H1 (cell line): ENCODE measurements around the gene SLC35F3. TPM values are rescaled to one million over a fixed set of nuclear protein-coding genes. Genes with fewer than 3 reads are reported as not detected.

Experiments used
- CTCF ChIA-PET: fragments of 300-600 bp; sonication (Branson Sonifier 250); formaldehyde crosslinking; loops from one replicate; lab custom pipeline; 2021; ENCODE audit not compliant: partially characterized antibody; lab: Charles Lee
- POLR2A ChIA-PET: fragments of 300-600 bp; sonication (Branson Sonifier 250); formaldehyde crosslinking; loops from one replicate; lab custom pipeline; 2021; ENCODE audit warnings: inconsistent platforms; ENCODE audit not compliant: partially characterized antibody; lab: Charles Lee
- DNase-seq, 2 experiments: peaks; one replicate each; pipeline versions ENCODE4 v3.0.0 to v3.0.0-alpha.2; 2010 to 2022; ENCODE audit warnings: low spot score in 2 of 2, low read depth in 1 of 2, mixed read lengths in 1 of 2
- FAIRE-seq: peaks from 2 replicates; lab custom pipeline; 2011; peaks lifted over from hg19 to GRCh38; lab: Jason Lieb, UNC
- H2AFZ ChIP-seq: 2 replicates; pipeline ENCODE4 v1.8.1; 2012; ENCODE audit warnings: low read length, inconsistent platforms
- H2AK5ac ChIP-seq: 2 replicates; pipeline ENCODE4 v1.6.1; 2013; ENCODE audit warnings: low read depth, low read length
- H2BK120ac ChIP-seq: replicated peaks from 2 replicates; pipeline ENCODE3; 2013; ENCODE audit warnings: low read depth, low read length, inconsistent platforms
- H2BK12ac ChIP-seq: 2 replicates; pipeline ENCODE4 v1.6.1; 2013; ENCODE audit warnings: low read depth, low read length
- H2BK15ac ChIP-seq: 2 replicates; pipeline ENCODE4 v1.6.1; 2013; ENCODE audit warnings: low read length
- H2BK20ac ChIP-seq: 2 replicates; pipeline ENCODE4 v1.6.1; 2013; ENCODE audit warnings: low read length
- H2BK5ac ChIP-seq: 2 replicates; pipeline ENCODE4 v1.6.1; 2013; ENCODE audit warnings: low read depth, low read length
- H3K14ac ChIP-seq: 2 replicates; pipeline ENCODE4 v1.6.1; 2013; ENCODE audit warnings: inconsistent platforms; ENCODE audit not compliant: insufficient read length
- H3K18ac ChIP-seq: 2 replicates; pipeline ENCODE4 v1.6.1; 2013; ENCODE audit warnings: low read length; ENCODE audit errors: extremely low read depth
- H3K23ac ChIP-seq: 2 replicates; pipeline ENCODE4 v1.6.1; 2013; ENCODE audit warnings: inconsistent platforms; ENCODE audit not compliant: insufficient read length
- H3K23me2 ChIP-seq: 2 replicates; pipeline ENCODE4 v1.6.1; 2013; ENCODE audit warnings: low read depth, low read length
- H3K27ac ChIP-seq: 2 replicates; pipeline ENCODE4 v1.6.1; 2011; ENCODE audit warnings: low read depth, low read length, inconsistent platforms
- H3K27me3 ChIP-seq, 4 experiments: replicated peaks in 1 of 4; 1 replicate in 1 of 4; 2 replicates in 3 of 4; pipeline versions ENCODE4 v1.6.1 to v1.8.1; 2011 to 2013; ENCODE audit warnings: low read length in 3 of 4, mild to moderate bottlenecking in 3 of 4, inconsistent platforms in 2 of 4, mixed read lengths in 2 of 4, moderate library complexity in 1 of 4; ENCODE audit not compliant: control insufficient read depth in 3 of 4, insufficient read depth in 3 of 4; ENCODE audit errors: extremely low read depth in 1 of 4
- H3K36me3 ChIP-seq, 4 experiments: 2 replicates each; pipeline versions ENCODE4 v1.6.1 to v1.8.1; 2011 to 2013; ENCODE audit warnings: mild to moderate bottlenecking in 4 of 4, low read length in 3 of 4, moderate library complexity in 2 of 4, control low read depth in 1 of 4, inconsistent platforms in 1 of 4; ENCODE audit not compliant: insufficient read depth in 4 of 4, control insufficient read depth in 2 of 4
- H3K4ac ChIP-seq: replicated peaks from 2 replicates; pipeline ENCODE3; 2013; ENCODE audit warnings: low read length, low read depth, mixed read lengths, inconsistent platforms; ENCODE audit not compliant: insufficient read length
- H3K4me1 ChIP-seq, 4 experiments: replicated peaks in 1 of 4; 1 replicate in 1 of 4; 2 replicates in 3 of 4; pipeline versions ENCODE4 v1.6.1 to v1.8.1; 2011 to 2013; ENCODE audit warnings: low read length in 3 of 4, inconsistent platforms in 2 of 4, mixed read lengths in 1 of 4; ENCODE audit not compliant: insufficient read depth in 4 of 4, control insufficient read depth in 3 of 4
- H3K4me2 ChIP-seq, 2 experiments: 2 replicates each; pipeline versions ENCODE4 v1.6.1 to v1.8.1; 2011 to 2013; ENCODE audit warnings: low read depth in 2 of 2, low read length in 2 of 2, control low read depth in 1 of 2, inconsistent platforms in 1 of 2, mild to moderate bottlenecking in 1 of 2; ENCODE audit not compliant: insufficient read depth in 1 of 2
- H3K4me3 ChIP-seq, 4 experiments: fragments of 200-600, 300-600 bp in 1 of 4; sonication (generic), shearing (Covaris generic), sonication (Bioruptor Twin) in 1 of 4; 2 replicates each; pipeline versions ENCODE4 v1.5.1 to v1.8.1; 2011 to 2016; ENCODE audit warnings: low read length in 4 of 4, low read depth in 3 of 4, control low read depth in 2 of 4, inconsistent platforms in 2 of 4, mild to moderate bottlenecking in 2 of 4, mixed read lengths in 1 of 4, moderate library complexity in 1 of 4; ENCODE audit not compliant: insufficient read depth in 2 of 4; ENCODE audit errors: extremely low read depth in 1 of 4
- H3K56ac ChIP-seq: replicated peaks from 2 replicates; pipeline ENCODE3; 2013; ENCODE audit warnings: low read depth, mild to moderate bottlenecking, mixed read lengths, low read length, inconsistent platforms; ENCODE audit not compliant: insufficient read length
- H3K79me1 ChIP-seq: 2 replicates; pipeline ENCODE4 v1.6.1; 2013; ENCODE audit warnings: low read depth, low read length, control low read depth
- H3K79me2 ChIP-seq, 2 experiments: 2 replicates each; pipeline versions ENCODE4 v1.6.1 to v1.8.1; 2012 to 2013; ENCODE audit warnings: low read length in 2 of 2, mild to moderate bottlenecking in 2 of 2, inconsistent platforms in 1 of 2; ENCODE audit not compliant: insufficient read depth in 2 of 2, control insufficient read depth in 1 of 2
- H3K9ac ChIP-seq, 4 experiments: replicated peaks in 1 of 4; 1 replicate in 1 of 4; 2 replicates in 3 of 4; pipeline versions ENCODE4 v1.6.1 to v1.8.1; 2011 to 2013; ENCODE audit warnings: low read depth in 3 of 4, low read length in 3 of 4, control low read depth in 2 of 4, mild to moderate bottlenecking in 2 of 4, moderate library complexity in 2 of 4, inconsistent platforms in 1 of 4; ENCODE audit errors: extremely low read depth in 1 of 4
- H3K9me3 ChIP-seq, 2 experiments: 2 replicates each; pipeline versions ENCODE4 v1.6.1 to v1.8.1; 2012 to 2013; ENCODE audit warnings: mild to moderate bottlenecking in 2 of 2, moderate library complexity in 2 of 2, control low read depth in 1 of 2, inconsistent platforms in 1 of 2, low read depth in 1 of 2, low read length in 1 of 2, mixed read lengths in 1 of 2; ENCODE audit not compliant: insufficient read depth in 2 of 2
- H4K20me1 ChIP-seq, 2 experiments: replicated peaks in 1 of 2; 2 replicates each; pipeline versions ENCODE3 to v1.8.1; 2011 to 2013; ENCODE audit warnings: inconsistent platforms in 2 of 2, low read length in 2 of 2, mild to moderate bottlenecking in 1 of 2; ENCODE audit not compliant: insufficient read depth in 2 of 2, control insufficient read depth in 1 of 2
- H4K5ac ChIP-seq: 2 replicates; pipeline ENCODE4 v1.6.1; 2013; ENCODE audit warnings: low read length, low read depth, mixed read lengths, inconsistent platforms; ENCODE audit not compliant: insufficient read length
- H4K8ac ChIP-seq: 2 replicates; pipeline ENCODE4 v1.8.0; 2013; ENCODE audit warnings: mild to moderate bottlenecking, moderate library complexity, low read length, inconsistent platforms; ENCODE audit not compliant: insufficient read depth; ENCODE audit errors: extremely low read depth
- H4K91ac ChIP-seq: replicated peaks from 2 replicates; pipeline ENCODE3; 2013; ENCODE audit warnings: low read length, mixed read lengths, inconsistent platforms; ENCODE audit not compliant: insufficient read length
- BCL11A ChIP-seq, 2 experiments: IDR thresholded peaks; one replicate each; pipeline ENCODE4 v1.6.1; 2011; ENCODE audit warnings: low read depth in 2 of 2, low read length in 2 of 2, mild to moderate bottlenecking in 2 of 2
- CEBPB ChIP-seq: IDR thresholded peaks from 2 replicates; pipeline ENCODE4 v1.6.1; 2012; ENCODE audit warnings: low read depth, low read length
- FOSL1 ChIP-seq: IDR thresholded peaks from 2 replicates; pipeline ENCODE4 v1.6.1; 2011; ENCODE audit warnings: mild to moderate bottlenecking, low read depth, low read length, moderate library complexity; ENCODE audit not compliant: insufficient read depth
- GTF2F1 ChIP-seq: IDR thresholded peaks from 2 replicates; pipeline ENCODE4 v1.6.1; 2012; ENCODE audit warnings: low read depth, low read length, improper control_type of control experiment, borderline replicate concordance
- JUND ChIP-seq: IDR thresholded peaks from 2 replicates; pipeline ENCODE4 v1.6.1; 2011; ENCODE audit warnings: mild to moderate bottlenecking, improper control_type of control experiment, low read length
- NRF1 ChIP-seq: IDR thresholded peaks from 2 replicates; pipeline ENCODE4 v1.6.1; 2011; ENCODE audit warnings: mild to moderate bottlenecking, low read depth, low read length, improper control_type of control experiment
- RAD21 ChIP-seq, 2 experiments: IDR thresholded peaks in 1 of 2; conservative IDR thresholded peaks in 1 of 2; 2 replicates each; pipeline ENCODE4 v1.6.1; 2011; ENCODE audit warnings: low read depth in 2 of 2, low read length in 2 of 2, improper control_type of control experiment in 1 of 2, inconsistent platforms in 1 of 2, mild to moderate bottlenecking in 1 of 2, moderate library complexity in 1 of 2
- RNF2 ChIP-seq: fragments of 200-900, 300-1000 bp; sonication (generic); IDR thresholded peaks from 2 replicates; pipeline ENCODE4 v1.7.1; 2016; ENCODE audit warnings: borderline replicate concordance, low read depth, mild to moderate bottlenecking, antibody characterized with exemption, low read length; ENCODE audit not compliant: poor library complexity, severe bottlenecking; ENCODE audit errors: missing control alignments
- SAP30 ChIP-seq: fragments of 300-600 bp; sonication (generic); IDR thresholded peaks from 2 replicates; pipeline ENCODE4 v1.7.1; 2012; ENCODE audit warnings: low read length, moderate library complexity, mild to moderate bottlenecking, inconsistent platforms; ENCODE audit not compliant: insufficient read depth, insufficient replicate concordance
- SRF ChIP-seq: IDR thresholded peaks from 2 replicates; pipeline ENCODE4 v1.6.1; 2011; ENCODE audit warnings: mild to moderate bottlenecking, low read depth, low read length, moderate library complexity
- TAF7 ChIP-seq: optimal IDR thresholded peaks from 2 replicates; pipeline ENCODE3; 2011; ENCODE audit warnings: low read depth, mild to moderate bottlenecking, inconsistent platforms, low read length, moderate library complexity, borderline replicate concordance
- YY1 ChIP-seq: IDR thresholded peaks from 2 replicates; pipeline ENCODE4 v1.6.1; 2011; ENCODE audit warnings: low read depth, mild to moderate bottlenecking, low read length
- WGBS, 2 experiments: shearing (Covaris generic) in 1 of 2; methylation state at CpG; one replicate each; pipeline versions ENCODE4 v1.1.6 to v1.1.7; 2013 to 2015; ENCODE audit warnings: low lambda C conversion rate in 2 of 2, mixed read lengths in 2 of 2, inconsistent platforms in 1 of 2, low coverage in 1 of 2, missing lambda C conversion rate in 1 of 2; ENCODE audit not compliant: insufficient replicate concordance in 2 of 2, insufficient coverage in 1 of 2, insufficient read length in 1 of 2; ENCODE audit errors: extremely low coverage in 1 of 2, missing lambda C conversion rate in 1 of 2; 5-methylcytosine and 5-hydroxymethylcytosine counted together
- polyA plus RNA-seq, 7 experiments: library from polyadenylated mRNA; depleted of rRNA in 3 of 7; stranded (reverse) in 5 of 7; unstranded in 2 of 7; fragments of >200 nt in 5 of 7; fragments of 200-250 nt in 2 of 7; gene quantifications; 1 replicate in 5 of 7; 2 replicates in 1 of 7; 4 replicates in 1 of 7; pipeline versions ENCODE4 v1.2.1 to v1.2.3, GENCODE V29; 2011 to 2013; ENCODE audit warnings: missing spikeins in 2 of 7, mixed read lengths in 2 of 7
- total RNA-seq: library from RNA; stranded (reverse); fragmentation: NEBNext Ultra II Directional; extraction: Animal tissue kit (Norgen Biotek cat#: 25700); gene quantifications from 2 replicates; pipeline ENCODE4 v1.2.1, GENCODE V29; 2021
- TF ChIP-seq, protein P1 (sequence below): IDR thresholded peaks from 2 replicates; pipeline ENCODE4 v1.6.1; 2012; ENCODE audit warnings: inconsistent platforms

Gene SLC35F3
- total and polyA plus RNA-seq, 2 of the 8 experiments (the other 6 are each of a cell fraction or from before 2014, with no cell fraction given): 0.78 to 1.2 TPM

DNA sequence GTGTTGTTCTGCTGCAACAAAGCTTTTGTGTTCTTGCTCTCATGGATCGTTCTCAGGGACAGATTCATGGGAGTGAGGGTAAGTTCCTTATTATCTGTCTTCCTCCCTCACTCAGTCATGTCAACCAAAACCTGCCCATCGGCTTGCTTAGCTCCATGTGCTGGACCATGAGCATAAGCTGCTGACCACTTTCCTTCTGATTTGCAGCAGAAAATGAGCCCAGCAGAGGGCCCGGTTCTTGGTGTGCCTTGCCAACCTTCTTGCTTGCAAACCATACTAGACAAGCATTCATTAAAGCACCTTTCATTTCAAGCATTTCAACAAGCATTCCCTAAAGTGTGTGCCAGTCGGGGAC lies 404.7 kb downstream of the SLC35F3 start:
- Histone ChIP-seq H3K23ac (no peak overlapping the region), H2AK5ac (no peak overlapping the region), H3K79me2 (no peaks in the 10 kb centered on the region), H3K23me2 (no peaks in the 10 kb centered on the region; the same call in 1 of the 2 replicates), H2BK12ac (peak overlapping the region; percentile 64; the same call in 1 of the 2 replicates), H3K79me1 (no peaks in the 10 kb centered on the region), H4K8ac (no peak overlapping the region), H4K91ac (no peak overlapping the region), H4K5ac (no peak overlapping the region), H3K14ac (no peak overlapping the region), H2BK5ac (no peak overlapping the region), H3K4me1 (peaks cover 0 to 5% (median 2%) of the 10 kb centered on the region in 4 experiments; a peak in 4 of 7 replicates), H3K56ac (no peak overlapping the region), H3K4ac (no peak overlapping the region), H3K9me3 (no peaks in the 10 kb centered on the region), H2AFZ (no peak overlapping the region), H2BK15ac (no peak overlapping the region), H2BK120ac (no peak overlapping the region), H3K18ac (no peak overlapping the region), H3K4me3 (no peak overlapping the region), H2BK20ac (0 out of 2 replicates have a peak overlapping the region, but pooled peaks have one; percentile 16), H3K27ac (no peak overlapping the region), H3K4me2 (no peak overlapping the region), H3K9ac (no peak overlapping the region), H3K36me3 (no peaks in the 10 kb centered on the region), H3K27me3 (no peaks in the 10 kb centered on the region), H4K20me1 (no peaks in the 10 kb centered on the region)
- no peak for TF ChIP-seq JUND
- TF ChIP-seq SAP30: no peak
- no peak for TF ChIP-seq BCL11A (IDR thresholded peaks at IDR 0.05; ENCODE audit: low read depth in 2 of 2, low read length in 2 of 2)
- TF ChIP-seq RAD21 (IDR thresholded peaks at IDR 0.05 in 1 of 2, conservative IDR thresholded peaks at IDR 0.05 in 1 of 2; ENCODE audit: low read depth in 2 of 2, low read length in 2 of 2): no peak
- TF ChIP-seq TAF7: no peak
- TF ChIP-seq FOSL1: no peak
- TF ChIP-seq SRF: no peak
- TF ChIP-seq RNF2: no peak
- TF ChIP-seq CEBPB: no peak
- no peak for TF ChIP-seq NRF1
- no peak for TF ChIP-seq YY1
- no peak for TF ChIP-seq GTF2F1
- TF ChIP-seq, protein P1, sequence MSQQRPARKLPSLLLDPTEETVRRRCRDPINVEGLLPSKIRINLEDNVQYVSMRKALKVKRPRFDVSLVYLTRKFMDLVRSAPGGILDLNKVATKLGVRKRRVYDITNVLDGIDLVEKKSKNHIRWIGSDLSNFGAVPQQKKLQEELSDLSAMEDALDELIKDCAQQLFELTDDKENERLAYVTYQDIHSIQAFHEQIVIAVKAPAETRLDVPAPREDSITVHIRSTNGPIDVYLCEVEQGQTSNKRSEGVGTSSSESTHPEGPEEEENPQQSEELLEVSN: no peak
- DNase-seq (no peak), FAIRE-seq (no peak)
- ChIA-PET POLR2A (interaction anchor here (1.5 to 1.7 kb wide), 2 partner anchors 13 to 96 kb away, joined by 3 to 5 read pairs; no protein-coding TSS in a partner anchor), CTCF (interaction anchor here (0.6 to 11.3 kb wide), 54 partner anchors 9 to 1005 kb away, joined by 3 to 170 read pairs (median 6); no protein-coding TSS in a partner anchor)
- 87% methylated on average over 4 of the region's 4 CpGs; no CpG with 5 or more reads in 1 of the 2 experiments for WGBS, 2 experiments
